Measurements from ENCODE around the gene ADAM17. TPM values are rescaled to one million over a fixed set of nuclear protein-coding genes. Genes with fewer than 3 reads are reported as not detected.
"Not testable (repeated sequence)": the region's sequence is repeated elsewhere in the genome, so short reads cannot be mapped to it uniquely, and the experiment has no call there.

ADAM17 gene
- total and polyA plus RNA-seq, 7 donors: 3.2 to 17.6 (median 12.8) TPM

GRCh38 chr2:9592699-9593098 lies 37.1 kb upstream of the ADAM17 start:
- no peak for TF ChIP-seq POLR2A (IDR thresholded peaks at IDR 0.05)
- TF ChIP-seq POLR2AphosphoS5 (IDR thresholded peaks at IDR 0.05): no peak
- TF ChIP-seq, protein P1, sequence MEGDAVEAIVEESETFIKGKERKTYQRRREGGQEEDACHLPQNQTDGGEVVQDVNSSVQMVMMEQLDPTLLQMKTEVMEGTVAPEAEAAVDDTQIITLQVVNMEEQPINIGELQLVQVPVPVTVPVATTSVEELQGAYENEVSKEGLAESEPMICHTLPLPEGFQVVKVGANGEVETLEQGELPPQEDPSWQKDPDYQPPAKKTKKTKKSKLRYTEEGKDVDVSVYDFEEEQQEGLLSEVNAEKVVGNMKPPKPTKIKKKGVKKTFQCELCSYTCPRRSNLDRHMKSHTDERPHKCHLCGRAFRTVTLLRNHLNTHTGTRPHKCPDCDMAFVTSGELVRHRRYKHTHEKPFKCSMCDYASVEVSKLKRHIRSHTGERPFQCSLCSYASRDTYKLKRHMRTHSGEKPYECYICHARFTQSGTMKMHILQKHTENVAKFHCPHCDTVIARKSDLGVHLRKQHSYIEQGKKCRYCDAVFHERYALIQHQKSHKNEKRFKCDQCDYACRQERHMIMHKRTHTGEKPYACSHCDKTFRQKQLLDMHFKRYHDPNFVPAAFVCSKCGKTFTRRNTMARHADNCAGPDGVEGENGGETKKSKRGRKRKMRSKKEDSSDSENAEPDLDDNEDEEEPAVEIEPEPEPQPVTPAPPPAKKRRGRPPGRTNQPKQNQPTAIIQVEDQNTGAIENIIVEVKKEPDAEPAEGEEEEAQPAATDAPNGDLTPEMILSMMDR (IDR thresholded peaks at IDR 0.05): no peak
- TF ChIP-seq EP300 (IDR thresholded peaks at IDR 0.05): no peak
- Histone ChIP-seq H3K27ac (no peak overlapping the region), H3K9me3 (no peaks in the 10 kb centered on the region), H3K36me3 (peaks cover 0 to 34% (median 13%) of the 10 kb centered on the region in 4 donors), H3K4me1 (peaks cover 0 to 38% (median 25%) of the 10 kb centered on the region in 4 donors), H3K4me3 (no peak overlapping the region), H3K27me3 (no peaks in the 10 kb centered on the region)
- WGBS, 2 donors: 72 to 75% methylated on average over 3 of the region's 3 CpGs
- intact Hi-C loops (cut with DNase I): no loop called here
- DNase-seq: no peak

GRCh38 chr2:9590641-9591040 lies 35.0 kb upstream of the ADAM17 start:
- peaks cover 0 to 53% (median 17%) of the 10 kb centered on the region in 4 donors for H3K36me3 ChIP-seq
- H3K4me3 ChIP-seq: no peak overlapping the region
- no peaks in the 10 kb centered on the region for H3K9me3 ChIP-seq
- H3K4me1 ChIP-seq: peaks cover 0 to 30% (median 27%) of the 10 kb centered on the region in 4 donors
- H3K27me3 ChIP-seq: no peaks in the 10 kb centered on the region
- WGBS, 2 donors: 80 to 86% methylated on average over 3 of the region's 3 CpGs
- intact Hi-C loops (cut with DNase I): no loop called here
- TF ChIP-seq POLR2A (IDR thresholded peaks at IDR 0.05) (no peak), EP300 (IDR thresholded peaks at IDR 0.05) (no peak), POLR2AphosphoS5 (IDR thresholded peaks at IDR 0.05) (no peak)
- TF ChIP-seq, protein P1 (IDR thresholded peaks at IDR 0.05): no peak
- DNase-seq: no peak
- H3K27ac ChIP-seq: no peak overlapping the region

DNA sequence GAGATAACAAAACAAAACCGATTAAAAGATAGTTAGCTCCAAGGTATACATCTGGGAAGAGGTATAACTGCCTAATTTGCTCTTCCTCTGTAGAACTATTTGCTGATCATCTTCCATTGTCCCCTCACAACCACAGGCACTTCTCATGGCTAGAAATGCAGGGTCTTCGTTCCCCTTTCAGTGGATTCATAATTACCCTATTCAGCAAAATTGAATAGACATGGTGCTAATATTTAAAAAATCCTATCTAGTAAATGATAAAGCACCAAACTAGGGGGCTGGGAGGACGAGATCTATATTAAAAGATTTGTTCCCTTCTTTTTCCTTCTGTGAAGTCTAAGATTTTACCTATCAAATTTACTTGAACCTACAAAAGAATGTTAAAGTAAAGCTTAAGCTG lies 30.8 kb upstream of the ADAM17 start:
- intact Hi-C loops (cut with DNase I): no loop called here
- DNase-seq: no peak
- Histone ChIP-seq H3K27me3 (no peaks in the 10 kb centered on the region), H3K4me1 (peaks cover 0 to 14% (median 9%) of the 10 kb centered on the region in 4 donors), H3K27ac (peak overlapping the region in 1 of 4 donors; percentile 27), H3K9me3 (no peaks in the 10 kb centered on the region), H3K4me3 (no peak overlapping the region), H3K36me3 (peaks cover 0 to 75% (median 19%) of the 10 kb centered on the region in 4 donors)
- TF ChIP-seq EP300 (IDR thresholded peaks at IDR 0.05) (no peak), POLR2A (IDR thresholded peaks at IDR 0.05) (no peak)
- TF ChIP-seq, protein P1 (IDR thresholded peaks at IDR 0.05): no peak
- 92 to 95% methylated on average over 3 of the region's 3 CpGs for WGBS, 2 donors

GRCh38 chr2:9585486-9585885 lies 29.9 kb upstream of the ADAM17 start:
- WGBS, 2 donors: 96 to 98% methylated on average over 5 of the region's 5 CpGs
- Histone ChIP-seq H3K9me3 (no peaks in the 10 kb centered on the region), H3K4me3 (no peak overlapping the region), H3K36me3 (peaks cover 0 to 69% (median 17%) of the 10 kb centered on the region in 4 donors), H3K27me3 (no peaks in the 10 kb centered on the region), H3K27ac (peak overlapping the region in 2 of 4 donors; percentile 49 to 54), H3K4me1 (peaks cover 0 to 14% (median 9%) of the 10 kb centered on the region in 4 donors)
- intact Hi-C loops (cut with DNase I): no loop called here
- TF ChIP-seq POLR2AphosphoS5 (IDR thresholded peaks at IDR 0.05) (no peak), POLR2A (IDR thresholded peaks at IDR 0.05) (no peak), EP300 (IDR thresholded peaks at IDR 0.05) (no peak)
- TF ChIP-seq, protein P1 (IDR thresholded peaks at IDR 0.05): no peak
- no peak for DNase-seq

DNA sequence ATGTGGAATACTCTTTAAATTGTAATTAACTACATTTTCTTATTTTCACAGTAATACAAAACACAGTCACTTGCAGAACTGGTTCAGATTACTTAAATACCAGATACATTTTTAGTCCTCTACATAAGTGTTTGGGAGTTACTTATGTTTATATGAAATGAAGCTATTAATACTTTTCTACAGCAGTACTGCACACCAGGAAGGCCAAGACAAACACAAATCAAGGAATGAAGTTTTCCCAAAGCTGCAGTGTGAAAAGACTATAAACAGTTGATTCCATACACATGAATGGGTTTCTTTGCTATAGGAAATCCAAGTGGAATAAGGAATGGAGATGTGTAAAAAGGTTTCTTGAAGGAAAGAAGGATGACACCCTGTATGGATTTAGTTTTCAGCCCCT lies 29.3 kb upstream of the ADAM17 start:
- H3K9me3 ChIP-seq; H3K27me3 ChIP-seq; DNase-seq; H3K4me3 ChIP-seq; intact Hi-C loops (cut with DNase I): not testable (repeated sequence)
- peaks cover 0 to 63% (median 18%) of the 10 kb centered on the region in 4 donors for H3K36me3 ChIP-seq
- H3K4me1 ChIP-seq: peaks cover 0 to 14% (median 9%) of the 10 kb centered on the region in 4 donors
- H3K27ac ChIP-seq: peak overlapping the region in 2 of 4 donors; percentile 49 to 54
